ENCODE results near the gene TBC1D21. TPM values are rescaled to one million over a fixed set of nuclear protein-coding genes. Genes with fewer than 3 reads are reported as not detected.

Gene TBC1D21
- total RNA-seq, 1 donor from 2014 or later, result not detected

- Histone ChIP-seq H2AFZ (replicated peaks) (no peak overlapping the region), H3K9me3 (ENCODE audit: low read depth) (no peaks in the 10 kb centered on the region), H3F3A (ENCODE audit: low read depth) (peaks cover 12% of the 10 kb centered on the region), H3K9ac (no peak overlapping the region), H3K36me3 (no peaks in the 10 kb centered on the region), H3K79me2 (ENCODE audit: low read depth) (no peaks in the 10 kb centered on the region), H3K4me3 (no peak overlapping the region), H3K27me3 (peaks cover 7% of the 10 kb centered on the region), H3K27ac (no peak overlapping the region), H4K20me1 (ENCODE audit: low read depth) (no peaks in the 10 kb centered on the region), H3K4me2 (no peak overlapping the region), H3K4me1 (no peaks in the 10 kb centered on the region)
- H3K4me1 Mint-ChIP-seq, result peaks cover 9% of the 10 kb centered on the region
- peaks cover 4% of the 10 kb centered on the region for H3K9me3 Mint-ChIP-seq
- no peak for DNase-seq (ENCODE audit: low spot score)
- TF ChIP-seq EZH2 (IDR thresholded peaks at IDR 0.05), result no peak
- no peak overlapping the region for H3K4me3 Mint-ChIP-seq
- no peaks in the 10 kb centered on the region for H3K36me3 Mint-ChIP-seq
- peaks cover 4% of the 10 kb centered on the region for H3K27me3 Mint-ChIP-seq (ENCODE audit: insufficient read depth, low read depth)
- H3K27ac Mint-ChIP-seq, result no peak overlapping the region
Measured at GRCh38 chr15:73869216-73869995, 4.0 kb upstream of the TBC1D21 start.

GRCh38 chr15:73870700-73871408, 2.5 kb upstream of the TBC1D21 start:
- Mint-ChIP-seq H3K27me3 (ENCODE audit: insufficient read depth, low read depth) (peaks cover 7% of the 10 kb centered on the region), H3K9me3 (peaks cover 5% of the 10 kb centered on the region), H3K27ac (no peak overlapping the region), H3K36me3 (no peaks in the 10 kb centered on the region), H3K4me1 (peaks cover 10% of the 10 kb centered on the region), H3K4me3 (no peak overlapping the region)
- DNase-seq (ENCODE audit: low spot score), result no peak
- no peak overlapping the region for H3K4me2 ChIP-seq
- peaks cover 12% of the 10 kb centered on the region for H3F3A ChIP-seq (ENCODE audit: low read depth)
- no peaks in the 10 kb centered on the region for H4K20me1 ChIP-seq (ENCODE audit: low read depth)
- H2AFZ ChIP-seq (replicated peaks), result no peak overlapping the region
- TF ChIP-seq CTCF (IDR thresholded peaks at IDR 0.05) (no peak), EZH2phosphoT487 (IDR thresholded peaks at IDR 0.05) (no peak), EZH2 (IDR thresholded peaks at IDR 0.05) (no peak)
- no peak overlapping the region for H3K4me3 ChIP-seq
- H3K27ac ChIP-seq, result no peak overlapping the region
- H3K79me2 ChIP-seq (ENCODE audit: low read depth), result no peaks in the 10 kb centered on the region
- H3K9ac ChIP-seq, result no peak overlapping the region
- H3K27me3 ChIP-seq, result peaks cover 7% of the 10 kb centered on the region
- no peaks in the 10 kb centered on the region for H3K9me3 ChIP-seq (ENCODE audit: low read depth)
- no peaks in the 10 kb centered on the region for H3K4me1 ChIP-seq
- no peaks in the 10 kb centered on the region for H3K36me3 ChIP-seq

GRCh38 chr15:73872346-73872745, 1.0 kb upstream of the TBC1D21 start:
- H2AFZ ChIP-seq (replicated peaks), result no peak overlapping the region
- H3K9ac ChIP-seq, result no peak overlapping the region
- H3K4me1 ChIP-seq, result no peaks in the 10 kb centered on the region
- Mint-ChIP-seq H3K27ac (no peak overlapping the region), H3K4me3 (no peak overlapping the region), H3K36me3 (no peaks in the 10 kb centered on the region), H3K9me3 (peaks cover 7% of the 10 kb centered on the region), H3K27me3 (ENCODE audit: insufficient read depth, low read depth) (peaks cover 7% of the 10 kb centered on the region), H3K4me1 (peaks cover 13% of the 10 kb centered on the region)
- H3F3A ChIP-seq (ENCODE audit: low read depth), result no peaks in the 10 kb centered on the region
- H3K9me3 ChIP-seq (ENCODE audit: low read depth), result no peaks in the 10 kb centered on the region
- H4K20me1 ChIP-seq (ENCODE audit: low read depth), result no peaks in the 10 kb centered on the region
- H3K27ac ChIP-seq, result no peak overlapping the region
- no peak overlapping the region for H3K4me3 ChIP-seq
- peaks cover 7% of the 10 kb centered on the region for H3K27me3 ChIP-seq
- no peak overlapping the region for H3K4me2 ChIP-seq
- TF ChIP-seq CTCF (IDR thresholded peaks at IDR 0.05) (no peak), EZH2phosphoT487 (IDR thresholded peaks at IDR 0.05) (no peak), EZH2 (IDR thresholded peaks at IDR 0.05) (no peak)
- no peak for DNase-seq (ENCODE audit: low spot score)
- no peaks in the 10 kb centered on the region for H3K36me3 ChIP-seq
- no peaks in the 10 kb centered on the region for H3K79me2 ChIP-seq (ENCODE audit: low read depth)

Data from neural progenitor cell (in vitro differentiated cells).